Retinal pigment epithelial cell (primary cell): ENCODE measurements around the gene COL19A1.

Experiments
- DNase-seq: peaks from one replicate; pipeline ENCODE4 v3.0.0-alpha.2; 2010; ENCODE audit warnings: low read depth
- H3K4me3 ChIP-seq: 2 replicates; pipeline ENCODE4 v1.5.1; 2011; ENCODE audit warnings: mild to moderate bottlenecking, low read length, control low read depth, moderate library complexity
- CTCF ChIP-seq: conservative IDR thresholded peaks from 2 replicates; pipeline ENCODE4 v1.5.1; 2011; ENCODE audit warnings: low read depth, low read length, control low read depth, inconsistent platforms

COL19A1 gene

GRCh38 chr6:69878795-69879194, 12.4 kb downstream of the COL19A1 start:
- TF ChIP-seq CTCF = no peak
- no peak overlapping the region for H3K4me3 ChIP-seq
- DNase-seq = no peak

GRCh38 chr6:69880601-69881000, 14.2 kb downstream of the COL19A1 start:
- no peak for TF ChIP-seq CTCF
- DNase-seq = no peak
- H3K4me3 ChIP-seq = no peak overlapping the region

GRCh38 chr6:69881322-69882151, 15.2 kb downstream of the COL19A1 start:
- DNase-seq = no peak
- no peak for TF ChIP-seq CTCF
- H3K4me3 ChIP-seq = no peak overlapping the region

GRCh38 chr6:69883551-69883950, 17.2 kb downstream of the COL19A1 start:
- no peak for TF ChIP-seq CTCF
- H3K4me3 ChIP-seq = no peak overlapping the region
- DNase-seq = no peak

GRCh38 chr6:69884231-69884630, 17.9 kb downstream of the COL19A1 start:
- no peak for DNase-seq
- TF ChIP-seq CTCF = no peak
- no peak overlapping the region for H3K4me3 ChIP-seq

GRCh38 chr6:69887026-69887425, 20.7 kb downstream of the COL19A1 start:
- no peak overlapping the region for H3K4me3 ChIP-seq
- DNase-seq = no peak
- no peak for TF ChIP-seq CTCF

- DNase-seq = no peak
- H3K4me3 ChIP-seq = no peak overlapping the region
- TF ChIP-seq CTCF = no peak
These were observed 21.5 kb downstream of the COL19A1 start for GRCh38 chr6:69887714-69888345.
